ENCODE data around the gene UNC5A. TPM values are rescaled to one million over a fixed set of nuclear protein-coding genes. Genes with fewer than 3 reads are reported as not detected.

Gene UNC5A
- total and polyA plus RNA-seq, 9 of the 15 experiments (the other 6 are each of a cell fraction or from before 2014, with no cell fraction given), result not detected

- TF ChIP-seq ZBTB8A (IDR thresholded peaks at IDR 0.05; ENCODE audit: partially characterized antibody), result no peak
- no peak for TF ChIP-seq E4F1 (CRISPR knock-in tag; IDR thresholded peaks at IDR 0.05; ENCODE audit: borderline replicate concordance)
- TF ChIP-seq RBBP5 (IDR thresholded peaks at IDR 0.05; ENCODE audit: borderline replicate concordance, insufficient read depth, low read length, poor library complexity, severe bottlenecking), result no peak
- no peak for TF ChIP-seq ZBTB40 (IDR thresholded peaks at IDR 0.05)
- no peak for TF ChIP-seq ZBTB40 (CRISPR knock-in tag; IDR thresholded peaks at IDR 0.05)
These were observed 67.5 kb downstream of the UNC5A start (continued) for GRCh38 chr5:176877793-176878331.
